CD4-positive, alpha-beta T cell treated with Interleukin-15 for 4 hours (primary cell): ENCODE data around the gene PSMA6.
A peak's percentile ranks its signal among the peaks of the same experiment; 100 is the strongest.
"Not testable (repeated sequence)": the region's sequence is repeated elsewhere in the genome, so short reads cannot be mapped to it uniquely, and the experiment has no call there.

Experiments used
- DNase-seq: peaks from one replicate; pipeline ENCODE4 v3.0.0-alpha.2; 2020; ENCODE audit warnings: low spot score

PSMA6 gene

GRCh38 chr14:35285168-35286002 lies 6.8 kb upstream of the PSMA6 start:
- peak; percentile 42 for DNase-seq

- no peak for DNase-seq
These were observed 6.1 kb upstream of the PSMA6 start for GRCh38 chr14:35286003-35286600.

GRCh38 chr14:35286707-35287106 lies 5.5 kb upstream of the PSMA6 start:
- DNase-seq, result peak; percentile 16

GRCh38 chr14:35287431-35288013 lies 4.7 kb upstream of the PSMA6 start:
- DNase-seq, result no peak

GRCh38 chr14:35289623-35290022 lies 2.6 kb upstream of the PSMA6 start:
- no peak for DNase-seq

- DNase-seq, result no peak
These were observed 784 bp downstream of the PSMA6 start for GRCh38 chr14:35292770-35293561.

GRCh38 chr14:35295845-35296161 lies 3.6 kb downstream of the PSMA6 start:
- DNase-seq, result no peak

GRCh38 chr14:35296545-35296944 lies 4.4 kb downstream of the PSMA6 start:
- no peak for DNase-seq

GRCh38 chr14:35297706-35298105 lies 5.5 kb downstream of the PSMA6 start:
- no peak for DNase-seq

- no peak for DNase-seq
These were observed 6.2 kb downstream of the PSMA6 start for GRCh38 chr14:35298351-35298750.

GRCh38 chr14:35299708-35300107 lies 7.5 kb downstream of the PSMA6 start:
- no peak for DNase-seq

GRCh38 chr14:35300228-35300627 lies 8.0 kb downstream of the PSMA6 start:
- DNase-seq, result no peak

- not testable (repeated sequence) for DNase-seq
These were observed 9.2 kb downstream of the PSMA6 start for GRCh38 chr14:35301334-35301733.

- no peak for DNase-seq
These were observed 9.8 kb downstream of the PSMA6 start for GRCh38 chr14:35301735-35302528.

- no peak for DNase-seq
These were observed 11.2 kb downstream of the PSMA6 start for GRCh38 chr14:35303149-35303935.

GRCh38 chr14:35304812-35305462 lies 12.8 kb downstream of the PSMA6 start:
- no peak for DNase-seq

GRCh38 chr14:35305633-35306032 lies 13.5 kb downstream of the PSMA6 start:
- no peak for DNase-seq

- no peak for DNase-seq
These were observed 13.9 kb downstream of the PSMA6 start for GRCh38 chr14:35306114-35306513.

GRCh38 chr14:35317820-35318219 lies 25.6 kb downstream of the PSMA6 start:
- DNase-seq, result no peak

GRCh38 chr14:35319509-35319908 lies 27.3 kb downstream of the PSMA6 start:
- DNase-seq, result no peak
